ENCODE measurements around the gene PER3. TPM values are rescaled to one million over a fixed set of nuclear protein-coding genes. Genes with fewer than 3 reads are reported as not detected.

PER3 gene
- total and polyA plus RNA-seq, 9 of the 15 experiments (the other 6 are each of a cell fraction or from before 2014, with no cell fraction given): 11.9 to 22.5 (median 14.6) TPM

DNA sequence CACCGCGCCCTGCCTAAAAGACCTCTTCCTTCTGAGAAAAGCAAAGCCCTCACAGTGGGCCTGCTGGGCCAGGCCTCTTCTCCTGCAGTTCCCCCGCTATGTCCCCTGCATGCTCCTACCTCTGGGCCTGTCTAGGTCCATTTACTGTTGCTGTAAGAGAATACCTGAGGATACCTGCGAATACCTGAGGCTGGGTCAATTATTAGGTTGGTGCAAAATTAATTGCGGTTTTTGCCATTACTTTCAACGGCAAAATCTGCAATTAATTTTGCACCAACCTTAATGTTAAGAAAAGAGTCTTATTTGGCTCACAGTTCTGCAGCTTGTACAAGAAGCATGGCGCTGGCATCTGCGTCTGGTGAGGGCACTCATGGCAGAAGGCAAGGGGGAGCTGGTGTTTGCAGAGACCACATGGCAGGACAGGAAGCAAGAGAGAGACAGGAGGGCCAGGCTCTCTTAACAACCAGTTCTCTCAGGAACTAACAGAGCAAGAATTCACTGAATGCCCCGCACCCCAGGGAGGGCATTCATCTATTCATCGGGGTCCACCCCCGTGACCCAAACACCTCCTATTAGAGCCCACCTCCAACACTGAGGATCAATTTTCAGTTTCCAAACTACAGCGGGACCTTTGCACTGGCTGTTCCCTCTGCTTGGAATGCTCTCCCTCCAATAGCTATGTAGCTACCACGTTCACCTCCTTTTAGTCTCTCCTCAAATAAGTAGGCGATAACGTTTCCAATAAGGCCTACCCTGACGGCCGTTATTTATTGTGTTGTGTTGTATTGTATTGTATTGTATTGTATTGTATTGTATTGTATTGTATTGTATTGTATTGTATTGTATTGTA, 78.3 kb downstream of the PER3 start (continued):
- TF ChIP-seq, protein P1, sequence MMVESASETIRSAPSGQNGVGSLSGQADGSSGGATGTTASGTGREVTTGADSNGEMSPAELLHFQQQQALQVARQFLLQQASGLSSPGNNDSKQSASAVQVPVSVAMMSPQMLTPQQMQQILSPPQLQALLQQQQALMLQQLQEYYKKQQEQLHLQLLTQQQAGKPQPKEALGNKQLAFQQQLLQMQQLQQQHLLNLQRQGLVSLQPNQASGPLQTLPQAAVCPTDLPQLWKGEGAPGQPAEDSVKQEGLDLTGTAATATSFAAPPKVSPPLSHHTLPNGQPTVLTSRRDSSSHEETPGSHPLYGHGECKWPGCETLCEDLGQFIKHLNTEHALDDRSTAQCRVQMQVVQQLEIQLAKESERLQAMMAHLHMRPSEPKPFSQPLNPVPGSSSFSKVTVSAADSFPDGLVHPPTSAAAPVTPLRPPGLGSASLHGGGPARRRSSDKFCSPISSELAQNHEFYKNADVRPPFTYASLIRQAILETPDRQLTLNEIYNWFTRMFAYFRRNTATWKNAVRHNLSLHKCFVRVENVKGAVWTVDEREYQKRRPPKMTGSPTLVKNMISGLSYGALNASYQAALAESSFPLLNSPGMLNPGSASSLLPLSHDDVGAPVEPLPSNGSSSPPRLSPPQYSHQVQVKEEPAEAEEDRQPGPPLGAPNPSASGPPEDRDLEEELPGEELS (CRISPR knock-in tag; IDR thresholded peaks at IDR 0.05; ENCODE audit: borderline replicate concordance): no peak

DNA sequence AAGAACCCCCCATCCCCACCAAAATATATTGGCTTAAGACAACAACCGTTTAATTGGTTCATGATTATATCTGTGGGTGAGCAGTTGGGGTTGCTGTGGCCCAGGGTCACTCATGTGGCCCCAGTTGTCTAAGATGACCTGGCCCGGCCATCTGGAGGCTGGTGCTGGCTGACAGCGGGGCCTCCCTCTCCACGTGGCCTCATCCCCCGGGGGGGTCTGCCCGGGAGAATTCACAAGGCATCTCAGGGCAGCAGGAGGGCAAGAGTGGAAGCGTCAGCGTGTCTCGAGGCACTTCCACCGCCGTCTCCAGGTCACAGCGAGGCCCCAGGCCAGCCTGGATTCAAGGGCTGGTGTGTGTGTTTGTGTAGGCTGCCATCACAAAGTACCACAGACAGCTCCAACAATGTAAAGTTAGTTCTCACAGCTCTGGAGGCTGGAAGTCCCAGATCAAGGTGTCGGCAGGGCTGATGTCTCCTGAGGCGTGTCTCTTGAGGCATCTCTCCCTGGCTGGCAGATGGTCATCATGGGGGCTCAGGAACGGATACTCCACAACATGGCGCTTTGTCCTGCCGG, 79.8 kb downstream of the PER3 start:
- DNase-seq (ENCODE audit: extremely low read depth in 1 of 4, low spot score in 3 of 4) (peak in 1 of 4 experiments; percentile 31), FAIRE-seq (no peak), ATAC-seq (peak; percentile 28; the same call in 1 of the 3 replicates)
- Histone ChIP-seq H3K4me1 (replicated peaks in 1 of 2; ENCODE audit: control insufficient read depth in 2 of 2, insufficient read depth in 2 of 2, low read length in 2 of 2) (peaks cover 0 to 13% of the 10 kb centered on the region in 2 experiments; a peak in 3 of 5 replicates), H3K27ac (ENCODE audit: extremely low read depth, low read depth, low read length) (no peak overlapping the region), H4K20me1 (replicated peaks; ENCODE audit: control insufficient read depth, insufficient read depth, low read length) (0 out of 2 replicates have a peak, but pooled peaks cover 8% of the 10 kb centered on the region), H2AFZ (ENCODE audit: low read depth, low read length) (no peak overlapping the region), H3K79me2 (ENCODE audit: control insufficient read depth, insufficient read depth, low read length) (no peaks in the 10 kb centered on the region), H3K27me3 (ENCODE audit: control insufficient read depth in 2 of 2, insufficient read depth in 2 of 2, low read length in 2 of 2) (peaks cover 2 to 24% of the 10 kb centered on the region in 2 experiments; a peak in 3 of 5 replicates), H3K9me1 (ENCODE audit: control insufficient read depth, insufficient read depth, low read length) (no peaks in the 10 kb centered on the region), H3K4me2 (ENCODE audit: insufficient read depth, low read length) (no peak overlapping the region), H3K36me3 (ENCODE audit: control insufficient read depth, insufficient read depth, low read length) (no peaks in the 10 kb centered on the region), H3K9me3 (replicated peaks; ENCODE audit: control insufficient read depth, insufficient read depth, low read depth, low read length) (no peaks in the 10 kb centered on the region), H3K4me3 (no peak overlapping the region), H3K9ac (ENCODE audit: insufficient read depth in 1 of 2, low read depth in 2 of 2, low read length in 2 of 2) (peak overlapping the region in 1 of 2 experiments; percentile 53; a peak in 1 of 4 replicates)
- no TSS peak for BruUV-seq (replicated peaks)
- POLR2A ChIA-PET: interaction anchor here (1.0 kb wide), 1 partner anchor 15 kb away, joined by 4 read pairs; no protein-coding TSS in a partner anchor
- 28% methylated on average over 17 of the region's 17 CpGs for WGBS (ENCODE audit: insufficient coverage, low coverage, missing lambda C conversion rate)
- CTCF ChIA-PET (ENCODE audit: low intra/inter-chr PET ratio): no interaction called here
- intact Hi-C loops (cut with micrococcal nuclease): no loop called here
- in situ Hi-C loops (cut with MboI): no loop called here
- TF ChIP-seq, protein P2, sequence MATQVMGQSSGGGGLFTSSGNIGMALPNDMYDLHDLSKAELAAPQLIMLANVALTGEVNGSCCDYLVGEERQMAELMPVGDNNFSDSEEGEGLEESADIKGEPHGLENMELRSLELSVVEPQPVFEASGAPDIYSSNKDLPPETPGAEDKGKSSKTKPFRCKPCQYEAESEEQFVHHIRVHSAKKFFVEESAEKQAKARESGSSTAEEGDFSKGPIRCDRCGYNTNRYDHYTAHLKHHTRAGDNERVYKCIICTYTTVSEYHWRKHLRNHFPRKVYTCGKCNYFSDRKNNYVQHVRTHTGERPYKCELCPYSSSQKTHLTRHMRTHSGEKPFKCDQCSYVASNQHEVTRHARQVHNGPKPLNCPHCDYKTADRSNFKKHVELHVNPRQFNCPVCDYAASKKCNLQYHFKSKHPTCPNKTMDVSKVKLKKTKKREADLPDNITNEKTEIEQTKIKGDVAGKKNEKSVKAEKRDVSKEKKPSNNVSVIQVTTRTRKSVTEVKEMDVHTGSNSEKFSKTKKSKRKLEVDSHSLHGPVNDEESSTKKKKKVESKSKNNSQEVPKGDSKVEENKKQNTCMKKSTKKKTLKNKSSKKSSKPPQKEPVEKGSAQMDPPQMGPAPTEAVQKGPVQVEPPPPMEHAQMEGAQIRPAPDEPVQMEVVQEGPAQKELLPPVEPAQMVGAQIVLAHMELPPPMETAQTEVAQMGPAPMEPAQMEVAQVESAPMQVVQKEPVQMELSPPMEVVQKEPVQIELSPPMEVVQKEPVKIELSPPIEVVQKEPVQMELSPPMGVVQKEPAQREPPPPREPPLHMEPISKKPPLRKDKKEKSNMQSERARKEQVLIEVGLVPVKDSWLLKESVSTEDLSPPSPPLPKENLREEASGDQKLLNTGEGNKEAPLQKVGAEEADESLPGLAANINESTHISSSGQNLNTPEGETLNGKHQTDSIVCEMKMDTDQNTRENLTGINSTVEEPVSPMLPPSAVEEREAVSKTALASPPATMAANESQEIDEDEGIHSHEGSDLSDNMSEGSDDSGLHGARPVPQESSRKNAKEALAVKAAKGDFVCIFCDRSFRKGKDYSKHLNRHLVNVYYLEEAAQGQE (IDR thresholded peaks at IDR 0.05; ENCODE audit: borderline replicate concordance): peak; percentile 57
- TF ChIP-seq, protein P2 (CRISPR knock-in tag; IDR thresholded peaks at IDR 0.05; ENCODE audit: low read depth): no peak
- TF ChIP-seq POLR3A (IDR thresholded peaks at IDR 0.05; ENCODE audit: borderline replicate concordance, extremely low read depth, insufficient read depth, insufficient read length) (no peak), CBFA2T3 (IDR thresholded peaks at IDR 0.05) (0 out of 2 replicates have a peak, but pooled peaks have one; percentile 12)

Measured in K562 (cell line).